ENCODE measurements around the gene SUGCT.

- no peak for TF ChIP-seq POLR2A (IDR thresholded peaks at IDR 0.05)
- TF ChIP-seq CTCF (IDR thresholded peaks at IDR 0.05), result no peak
These were observed 444.6 kb downstream of the SUGCT start for GRCh38 chr7:40579401-40579800.
